K562 (cell line): Measurements from ENCODE around the gene NAXD. TPM values are rescaled to one million over a fixed set of nuclear protein-coding genes. Genes with fewer than 3 reads are reported as not detected.

Experiments
- ATAC-seq: fragments of 200-7000 bp; cut with Tn5 transposase; 3 replicates; pipeline ENCODE4 v1.9.1; 2020; ENCODE audit warnings: moderate library complexity
- BruUV-seq: library from RNA; stranded (reverse); fragments of 400-500 nt; replicated peaks from 2 replicates; lab custom pipeline; 2021; lab: Mats Ljungman, UMichigan
- CTCF ChIA-PET: fragments of 300-600 bp; formaldehyde crosslinking; extraction: SDS; loops from one replicate; lab custom pipeline; 2021; ENCODE audit warnings: low intra/inter-chr PET ratio; lab: Yijun Ruan, JAX
- POLR2A ChIA-PET: fragments of 300-600, 350-650 bp; sonication (Branson Sonifier 250); formaldehyde crosslinking; extraction: SDS; loops from one replicate; lab custom pipeline; 2021; ENCODE audit warnings: antibody characterized with exemption, inconsistent platforms; lab: Yijun Ruan, JAX
- DNase-seq, 4 experiments: peaks; one replicate each; pipeline versions ENCODE4 v3.0.0 to v3.0.0-alpha.2; 2011 to 2018; ENCODE audit warnings: low spot score in 3 of 4, mixed read lengths in 3 of 4; ENCODE audit errors: extremely low read depth in 1 of 4
- FAIRE-seq: peaks from 2 replicates; lab custom pipeline; 2011; peaks lifted over from hg19 to GRCh38; lab: Jason Lieb, UNC
- H2AFZ ChIP-seq: 2 replicates; pipeline ENCODE4 v1.6.0; 2011; ENCODE audit warnings: low read depth, low read length, control low read depth, inconsistent platforms
- H3K27ac ChIP-seq: fragments of 200-600 bp; 3 replicates; pipeline ENCODE4 v1.8.0; 2011; ENCODE audit warnings: low read depth, mild to moderate bottlenecking, control low read depth, inconsistent platforms, low read length, moderate library complexity, mixed read lengths; ENCODE audit errors: extremely low read depth
- H3K27me3 ChIP-seq, 2 experiments: fragments of 300-600 bp in 1 of 2; 2 replicates in 1 of 2; 3 replicates in 1 of 2; pipeline versions ENCODE4 v1.6.0 to v1.8.0; 2011; ENCODE audit warnings: inconsistent platforms in 2 of 2, low read length in 2 of 2, mild to moderate bottlenecking in 1 of 2, mixed read lengths in 1 of 2, moderate library complexity in 1 of 2; ENCODE audit not compliant: control insufficient read depth in 2 of 2, insufficient read depth in 2 of 2
- H3K36me3 ChIP-seq: fragments of 300-600 bp; 3 replicates; pipeline ENCODE4 v1.8.0; 2011; ENCODE audit warnings: mild to moderate bottlenecking, low read length, inconsistent platforms; ENCODE audit not compliant: control insufficient read depth, insufficient read depth
- H3K4me1 ChIP-seq, 2 experiments: fragments of 200-600 bp in 1 of 2; replicated peaks in 1 of 2; 2 replicates in 1 of 2; 3 replicates in 1 of 2; pipeline versions ENCODE4 v1.5.1 to v1.8.0; 2011; ENCODE audit warnings: inconsistent platforms in 2 of 2, low read length in 2 of 2, mild to moderate bottlenecking in 1 of 2, mixed read lengths in 1 of 2, moderate library complexity in 1 of 2; ENCODE audit not compliant: control insufficient read depth in 2 of 2, insufficient read depth in 2 of 2
- H3K4me2 ChIP-seq: 2 replicates; pipeline ENCODE4 v1.6.1; 2011; ENCODE audit warnings: low read length, control low read depth, inconsistent platforms, mixed read lengths; ENCODE audit not compliant: insufficient read depth
- H3K4me3 ChIP-seq: fragments of 200-600 bp; sonication (generic), shearing (Covaris generic); 2 replicates; pipeline ENCODE4 v1.5.1; 2016; ENCODE audit warnings: control low read depth, inconsistent platforms
- H3K79me2 ChIP-seq: fragments of 200-600 bp; 3 replicates; pipeline ENCODE4 v1.8.0; 2011; ENCODE audit warnings: low read length, inconsistent platforms; ENCODE audit not compliant: control insufficient read depth, insufficient read depth
- H3K9ac ChIP-seq, 2 experiments: 2 replicates each; pipeline versions ENCODE4 v1.6.0 to v1.6.1; 2011; ENCODE audit warnings: low read depth in 2 of 2, low read length in 2 of 2, control low read depth in 1 of 2, inconsistent platforms in 1 of 2, mild to moderate bottlenecking in 1 of 2, mixed read lengths in 1 of 2; ENCODE audit not compliant: insufficient read depth in 1 of 2
- H3K9me1 ChIP-seq: one replicate; pipeline ENCODE4 v1.6.0; 2011; ENCODE audit warnings: inconsistent platforms, mild to moderate bottlenecking, low read length, moderate library complexity; ENCODE audit not compliant: control insufficient read depth, insufficient read depth
- H3K9me3 ChIP-seq: replicated peaks from 2 replicates; pipeline ENCODE4 v1.5.1; 2011; ENCODE audit warnings: low read depth, low read length, inconsistent platforms; ENCODE audit not compliant: control insufficient read depth, insufficient read depth
- H4K20me1 ChIP-seq: replicated peaks from 2 replicates; pipeline ENCODE4 v1.6.1; 2011; ENCODE audit warnings: low read length, inconsistent platforms, mixed read lengths; ENCODE audit not compliant: control insufficient read depth, insufficient read depth
- ARNT ChIP-seq, 2 experiments: fragments of 450-650 bp; IDR thresholded peaks; 2 replicates each; pipeline ENCODE4 v1.6.1; 2016; ENCODE audit warnings: mild to moderate bottlenecking in 1 of 2
- DNMT1 ChIP-seq: fragments of 450-650 bp; IDR thresholded peaks from 2 replicates; pipeline ENCODE4 v1.6.1; 2016; ENCODE audit warnings: antibody characterized with exemption, mild to moderate bottlenecking
- HDAC1 ChIP-seq, 2 experiments: fragments of 450-650 bp; IDR thresholded peaks; 2 replicates each; pipeline ENCODE4 v1.6.1; 2016 to 2017; ENCODE audit warnings: inconsistent platforms in 1 of 2, mild to moderate bottlenecking in 1 of 2, moderate library complexity in 1 of 2
- L3MBTL2 ChIP-seq: fragments of 450-650 bp; IDR thresholded peaks from 2 replicates; pipeline ENCODE4 v1.6.1; 2016; ENCODE audit warnings: mild to moderate bottlenecking, moderate library complexity
- SPI1 ChIP-seq: IDR thresholded peaks from 2 replicates; pipeline ENCODE4 v1.6.1; 2011; ENCODE audit warnings: low read depth, low read length, control low read depth, borderline replicate concordance
- VEZF1 ChIP-seq: fragments of 200-800 bp; sonication (Bioruptor generic); IDR thresholded peaks from 2 replicates; pipeline ENCODE4 v1.6.1; 2017; ENCODE audit warnings: missing genetic modification characterization, missing compliant biosample characterization
- ZBTB40 ChIP-seq, 2 experiments: fragments of 450-650 bp in 1 of 2; sonication (generic) in 1 of 2; formaldehyde crosslinking in 1 of 2; IDR thresholded peaks; 2 replicates each; pipeline versions ENCODE4 v1.7.1 to v1.9.0; 2016 to 2022; ENCODE audit warnings: inconsistent platforms in 1 of 2, mild to moderate bottlenecking in 1 of 2, missing genetic modification reagents in 1 of 2
- ZNF695 ChIP-seq: fragments of 450-650 bp; formaldehyde crosslinking; IDR thresholded peaks from 2 replicates; pipeline ENCODE4 v1.4.0; 2020; ENCODE audit warnings: mild to moderate bottlenecking, moderate library complexity
- WGBS: fragments of 100-300 bp; shearing (Covaris generic); methylation state at CpG from one replicate; pipeline ENCODE4 v1.1.6; 2016; ENCODE audit warnings: low coverage, mixed read lengths; ENCODE audit not compliant: insufficient coverage; ENCODE audit errors: missing lambda C conversion rate; 5-methylcytosine and 5-hydroxymethylcytosine counted together
- in situ Hi-C: fragments of 300-500 bp; cut with MboI; formaldehyde crosslinking; loops from 4 replicates; pipeline ENCODE4 v1.15.0; 2018; ENCODE audit warnings: inconsistent platforms, mixed read lengths
- intact Hi-C: fragments of 100-400 bp; cut with micrococcal nuclease; formaldehyde crosslinking; loops from 2 replicates; pipeline ENCODE4 v1.14.2; 2022
- polyA plus RNA-seq, 8 experiments: library from polyadenylated mRNA; depleted of rRNA in 4 of 8; stranded (reverse) in 5 of 8; unstranded in 3 of 8; fragments of >200 nt; fragmentation: Nextera tagmentation in 2 of 8; fragmentation: Illumina TruSeq in 1 of 8; extraction: Ambion mirVana in 2 of 8; extraction: Trizol in 1 of 8; gene quantifications; 2 replicates each; pipeline versions ENCODE4 v1.2.1 to v1.2.3, GENCODE V29; 2011 to 2014; ENCODE audit warnings: inconsistent platforms in 1 of 8, missing spikeins in 1 of 8
- total RNA-seq, 7 experiments: library from RNA; depleted of rRNA in 6 of 7; stranded (reverse); fragments of >200 nt in 6 of 7; fragmentation: Illumina TruSeq in 2 of 7; extraction: Trizol in 2 of 7; gene quantifications; 2 replicates each; pipeline versions ENCODE4 v1.2.1 to v1.2.3, GENCODE V29; 2011 to 2021; ENCODE audit warnings: low replicate concordance in 1 of 7
- TF ChIP-seq, protein P1 (sequence below): fragments of 450-650 bp; conservative IDR thresholded peaks from 2 replicates; pipeline ENCODE4 v1.6.1; 2016; ENCODE audit warnings: missing genetic modification characterization, low read depth, mild to moderate bottlenecking, control low read depth, missing compliant biosample characterization

Gene NAXD
- total and polyA plus RNA-seq, 9 of the 15 experiments (the other 6 are each of a cell fraction or from before 2014, with no cell fraction given): 0.59 to 20.6 (median 13.0) TPM

GRCh38 chr13:110648146-110648819 lies 32.9 kb downstream of the NAXD start:
- peak overlapping the region in 1 of 2 experiments; percentile 78; a peak in 2 of 4 replicates for H3K9ac ChIP-seq
- no peak for FAIRE-seq
- TF ChIP-seq DNMT1: no peak
- TF ChIP-seq, protein P1, sequence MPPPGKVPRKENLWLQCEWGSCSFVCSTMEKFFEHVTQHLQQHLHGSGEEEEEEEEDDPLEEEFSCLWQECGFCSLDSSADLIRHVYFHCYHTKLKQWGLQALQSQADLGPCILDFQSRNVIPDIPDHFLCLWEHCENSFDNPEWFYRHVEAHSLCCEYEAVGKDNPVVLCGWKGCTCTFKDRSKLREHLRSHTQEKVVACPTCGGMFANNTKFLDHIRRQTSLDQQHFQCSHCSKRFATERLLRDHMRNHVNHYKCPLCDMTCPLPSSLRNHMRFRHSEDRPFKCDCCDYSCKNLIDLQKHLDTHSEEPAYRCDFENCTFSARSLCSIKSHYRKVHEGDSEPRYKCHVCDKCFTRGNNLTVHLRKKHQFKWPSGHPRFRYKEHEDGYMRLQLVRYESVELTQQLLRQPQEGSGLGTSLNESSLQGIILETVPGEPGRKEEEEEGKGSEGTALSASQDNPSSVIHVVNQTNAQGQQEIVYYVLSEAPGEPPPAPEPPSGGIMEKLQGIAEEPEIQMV: no peak
- TF ChIP-seq VEZF1 (CRISPR knock-in tag): peak; percentile 50; the same call in 1 of the 2 replicates
- TF ChIP-seq ZBTB40 (IDR thresholded peaks at IDR 0.05): no peak
- no peak for TF ChIP-seq ZBTB40 (CRISPR knock-in tag; IDR thresholded peaks at IDR 0.05)
- TF ChIP-seq HDAC1 (IDR thresholded peaks at IDR 0.05): no peak
- TF ChIP-seq SPI1: no peak
- no peak for TF ChIP-seq ARNT (IDR thresholded peaks at IDR 0.05)
- TF ChIP-seq L3MBTL2: no peak
- no peak for TF ChIP-seq ZNF695 (CRISPR knock-in tag)

More at GRCh38 chr13:110648146-110648819, 32.9 kb downstream of the NAXD start:
- Histone ChIP-seq H3K36me3 (peaks cover 40% of the 10 kb centered on the region; the same call in 2 of the 3 replicates), H3K79me2 (no peaks in the 10 kb centered on the region), H2AFZ (no peak overlapping the region), H3K4me2 (no peak overlapping the region), H3K27ac (no peak overlapping the region), H3K4me1 (peaks cover 4 to 23% of the 10 kb centered on the region in 2 experiments; a peak in 4 of 5 replicates), H3K4me3 (no peak overlapping the region), H3K9me1 (peaks cover 3% of the 10 kb centered on the region), H4K20me1 (no peaks in the 10 kb centered on the region), H3K9me3 (no peaks in the 10 kb centered on the region), H3K27me3 (no peaks in the 10 kb centered on the region)
- BruUV-seq: no TSS peak
- WGBS: 53% methylated on average over 16 of the region's 16 CpGs
- in situ Hi-C loops: no loop called here
- ATAC-seq: peak; percentile 50
- ChIA-PET CTCF (no interaction called here), POLR2A (interaction anchor here (1.3 to 1.4 kb wide), 2 partner anchors 9 to 67 kb away, joined by 5 read pairs; no protein-coding TSS in a partner anchor)
- intact Hi-C loops: no loop called here
- peak in 2 of 4 experiments; percentile 19 to 22 for DNase-seq
